Measurements from ENCODE around the gene EVI5L.

Gene EVI5L

GRCh38 chr19:7903244-7904073 lies 73.4 kb downstream of the EVI5L start, which contains the start of gene MAP2K7:
Gene MAP2K7, plus strand, starts transcription at chr19:7903877. Its CDS starts 68 bp downstream, at chr19:7903945.
- H3K27ac ChIP-seq: peak within 1 kb of the TSS; percentile 95
- TF ChIP-seq CTCF (conservative IDR thresholded peaks at IDR 0.05; ENCODE audit: low read depth): peak; percentile 91
- DNase-seq (ENCODE audit: low spot score): peak; percentile 98
- CTCF ChIA-PET: interaction anchor here (0.6 kb wide), 1 partner anchor 16 kb away, joined by 6 read pairs; no protein-coding TSS in a partner anchor
- POLR2A ChIA-PET (ENCODE audit: low non-redundant PET): interaction anchor here (0.5 to 1.6 kb wide), 4 partner anchors 10 to 40 kb away, joined by 3 to 6 read pairs (median 4); partner anchors contain the start of gene TIMM44

GRCh38 chr19:7904074-7905020 lies 74.3 kb downstream of the EVI5L start:
- no peak for TF ChIP-seq CTCF (conservative IDR thresholded peaks at IDR 0.05; ENCODE audit: low read depth)
- CTCF ChIA-PET: interaction anchor here (0.6 kb wide), 1 partner anchor 17 kb away, joined by 6 read pairs; no protein-coding TSS in a partner anchor
- POLR2A ChIA-PET (ENCODE audit: low non-redundant PET): interaction anchor here (1.2 to 1.6 kb wide), 3 partner anchors 12 to 39 kb away, joined by 3 to 6 read pairs (median 4); partner anchors contain the start of gene TIMM44
- H3K27ac ChIP-seq: peak overlapping the region; percentile 95
- peak; percentile 45 for DNase-seq (ENCODE audit: low spot score)

GRCh38 chr19:7905268-7905667 lies 75.2 kb downstream of the EVI5L start:
- peak overlapping the region; percentile 95 for H3K27ac ChIP-seq
- ChIA-PET POLR2A (ENCODE audit: low non-redundant PET) (no interaction called here), CTCF (interaction anchor here (0.6 kb wide), 2 partner anchors 33 to 36 kb away, joined by 3 to 4 read pairs; no protein-coding TSS in a partner anchor)
- TF ChIP-seq CTCF (conservative IDR thresholded peaks at IDR 0.05; ENCODE audit: low read depth): no peak
- DNase-seq (ENCODE audit: low spot score): no peak

- POLR2A ChIA-PET (ENCODE audit: low non-redundant PET): no interaction called here
- CTCF ChIA-PET: interaction anchor here (0.6 kb wide), 2 partner anchors 34 to 36 kb away, joined by 3 to 4 read pairs; no protein-coding TSS in a partner anchor
- TF ChIP-seq CTCF (conservative IDR thresholded peaks at IDR 0.05; ENCODE audit: low read depth): no peak
- no peak for DNase-seq (ENCODE audit: low spot score)
- H3K27ac ChIP-seq: peak overlapping the region; percentile 95
Measured at GRCh38 chr19:7905859-7906258, 75.8 kb downstream of the EVI5L start.

- ChIA-PET POLR2A (ENCODE audit: low non-redundant PET) (interaction anchor here (0.6 kb wide), 1 partner anchor 13 kb away, joined by 3 read pairs; the partner anchor contains the start of gene SNAPC2), CTCF (interaction anchor here (0.7 kb wide), 1 partner anchor 10 kb away, joined by 9 read pairs; no protein-coding TSS in a partner anchor)
- peak overlapping the region; percentile 50 for H3K27ac ChIP-seq
- no peak for TF ChIP-seq CTCF (conservative IDR thresholded peaks at IDR 0.05; ENCODE audit: low read depth)
- DNase-seq (ENCODE audit: low spot score): no peak
Measured at GRCh38 chr19:7907122-7907521, 77.1 kb downstream of the EVI5L start.

Data from RWPE1 (cell line).